GM18526 (cell line): ENCODE data around the gene TEX13D.

Source experiments
- POLR2A ChIP-seq: IDR thresholded peaks from 3 replicates; pipeline ENCODE4 v1.6.1; 2011; ENCODE audit not compliant: insufficient read length; ENCODE audit errors: extremely low read depth

Gene TEX13D

GRCh38 chrX:124332481-124333424, at the start of gene TEX13D:
TSS of gene TEX13D (plus strand) at chrX:124332660. CDS start at chrX:124332918, 258 bp downstream.
- TF ChIP-seq POLR2A, result no peak

DNA sequence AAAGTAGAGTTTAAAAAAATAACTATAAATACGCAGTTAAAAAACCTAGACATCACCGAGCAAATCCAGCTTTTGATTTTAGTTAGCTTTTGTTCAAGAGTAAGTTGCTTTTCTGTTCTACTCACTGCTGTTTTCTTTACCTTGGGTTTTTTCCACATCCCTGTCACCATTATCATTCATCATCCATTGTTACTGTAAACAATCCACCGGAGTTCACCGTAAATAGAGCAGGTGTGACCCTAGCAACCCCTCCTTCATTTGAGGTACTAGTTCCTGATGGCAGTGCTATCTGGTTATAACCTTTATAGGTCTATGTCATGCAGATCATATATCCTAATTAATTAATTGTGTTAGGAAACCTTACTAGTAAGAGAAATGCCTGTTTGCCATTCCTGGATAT, 43.0 kb upstream of the TEX13D start:
- no peak for TF ChIP-seq POLR2A

DNA sequence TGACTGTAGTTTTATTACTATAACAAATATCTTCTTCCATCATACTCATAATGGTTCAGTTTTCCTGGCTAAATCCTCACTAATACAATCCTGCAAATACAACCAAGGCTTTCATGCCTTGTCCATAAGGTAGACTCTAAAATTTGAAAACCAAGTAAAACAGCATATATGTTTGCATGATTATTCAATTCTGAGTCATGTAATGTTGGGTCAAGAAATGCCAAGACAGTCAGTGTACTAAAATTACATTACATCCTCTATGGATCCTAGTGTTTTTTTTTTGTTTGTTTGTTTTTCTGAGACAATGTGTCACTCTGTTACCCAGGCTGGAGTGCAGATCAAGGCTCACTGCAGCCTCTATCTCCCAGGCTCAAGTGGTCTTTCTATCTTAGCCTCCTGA, 38.6 kb upstream of the TEX13D start:
- TF ChIP-seq POLR2A, result no peak

DNA sequence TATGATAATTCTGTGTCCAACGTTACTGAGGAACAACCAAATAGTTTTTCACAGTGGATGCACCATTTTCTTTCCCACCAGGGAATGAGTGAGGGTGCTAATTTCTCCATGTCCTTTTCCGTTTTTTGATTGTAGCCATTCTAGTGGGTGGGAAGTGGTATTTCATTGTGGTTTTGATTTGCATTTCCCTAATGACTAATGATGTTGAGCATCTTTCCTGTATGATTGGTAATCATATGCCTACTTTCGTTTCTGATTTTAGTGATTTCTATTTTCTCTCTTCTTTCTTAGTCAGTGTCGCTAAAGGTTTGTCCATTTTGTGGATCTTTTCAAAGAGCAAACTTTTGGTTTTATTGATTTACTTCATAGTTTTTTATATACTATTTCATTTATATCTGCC, 32.1 kb upstream of the TEX13D start:
- TF ChIP-seq POLR2A, result no peak

- TF ChIP-seq POLR2A, result no peak
These were observed 25.1 kb upstream of the TEX13D start for GRCh38 chrX:124307253-124307907.

DNA sequence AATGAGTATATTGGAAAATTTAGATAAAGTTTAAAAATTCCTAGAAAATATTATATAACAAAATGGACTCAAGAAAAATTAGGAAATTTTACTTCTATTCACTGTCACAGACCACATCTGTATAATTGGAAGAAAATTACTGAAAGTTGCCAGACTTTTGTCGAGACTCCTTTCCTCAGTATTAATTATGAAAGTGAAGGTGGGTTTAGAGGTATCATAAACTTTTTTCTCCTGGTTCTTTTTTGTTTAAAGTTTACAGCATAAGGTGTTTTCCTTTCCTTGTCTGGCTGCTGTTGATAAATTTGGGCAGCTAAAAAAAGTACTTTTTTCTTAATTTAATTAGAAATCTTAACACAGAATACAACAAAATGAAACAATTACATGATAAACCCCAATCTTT, 6.7 kb upstream of the TEX13D start:
- no peak for TF ChIP-seq POLR2A

- TF ChIP-seq POLR2A, result no peak
These were observed 3.7 kb upstream of the TEX13D start for GRCh38 chrX:124328765-124329164.

DNA sequence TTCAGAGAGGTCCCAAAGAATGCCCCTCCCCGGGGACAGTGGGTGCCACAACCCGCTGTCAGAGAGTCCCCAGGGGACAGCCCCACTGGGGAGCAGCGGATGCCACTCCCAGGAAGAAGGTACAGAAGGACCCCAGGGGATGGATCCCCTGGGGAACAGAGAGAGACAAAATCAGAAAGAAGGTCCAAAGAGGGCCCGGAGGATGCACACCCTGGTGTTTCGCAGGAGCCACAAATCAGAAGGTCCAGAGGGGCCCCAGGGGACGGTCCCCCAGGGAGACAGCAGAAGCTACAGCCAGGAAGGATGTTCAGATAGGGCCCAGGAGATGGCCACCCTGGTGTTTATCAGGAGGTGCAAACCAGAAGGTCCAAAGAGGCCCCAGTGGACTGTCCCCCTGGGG, 1.4 kb downstream of the TEX13D start:
- no peak for TF ChIP-seq POLR2A

DNA sequence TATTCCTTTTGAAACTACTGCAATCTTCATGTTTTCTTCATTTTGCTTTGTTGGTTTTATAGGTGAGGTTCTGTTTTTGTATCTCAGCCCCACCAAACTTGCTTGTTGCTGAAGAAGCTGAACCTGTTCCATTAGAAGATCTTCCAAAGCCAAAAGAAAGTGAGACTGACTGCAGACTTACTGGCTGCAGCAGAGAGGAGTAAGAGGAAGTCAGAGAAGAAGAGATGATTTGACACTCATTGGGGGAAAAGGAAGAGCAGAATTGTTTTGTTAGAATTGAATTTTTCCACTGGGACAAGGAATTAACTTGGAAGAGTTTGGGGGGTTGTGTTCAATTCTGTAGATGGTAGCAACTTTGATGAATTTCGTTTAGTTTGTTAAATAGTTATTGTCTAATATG, 3.1 kb downstream of the TEX13D start:
- TF ChIP-seq POLR2A, result no peak

DNA sequence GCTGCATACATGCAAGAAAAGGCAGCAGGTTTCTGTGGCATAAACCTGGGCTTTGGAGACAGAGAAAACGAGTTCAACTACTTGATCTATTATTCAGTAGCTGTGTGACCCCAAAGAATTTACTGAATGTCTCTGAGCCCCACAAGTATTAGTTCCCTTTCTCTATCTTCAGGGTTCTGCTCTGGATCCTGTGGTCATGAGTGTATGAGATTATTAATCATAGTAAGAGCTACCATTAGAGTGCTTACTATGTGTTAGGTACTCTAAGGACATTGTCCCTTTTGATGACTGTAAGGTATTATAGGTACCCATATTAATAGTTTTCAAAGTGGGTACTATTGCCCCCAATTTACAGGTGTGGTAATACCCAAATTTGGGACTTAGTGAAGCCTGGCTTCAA, 5.5 kb downstream of the TEX13D start:
- TF ChIP-seq POLR2A, result no peak

- TF ChIP-seq POLR2A, result no peak
These were observed 6.5 kb downstream of the TEX13D start for GRCh38 chrX:124338733-124339514.

DNA sequence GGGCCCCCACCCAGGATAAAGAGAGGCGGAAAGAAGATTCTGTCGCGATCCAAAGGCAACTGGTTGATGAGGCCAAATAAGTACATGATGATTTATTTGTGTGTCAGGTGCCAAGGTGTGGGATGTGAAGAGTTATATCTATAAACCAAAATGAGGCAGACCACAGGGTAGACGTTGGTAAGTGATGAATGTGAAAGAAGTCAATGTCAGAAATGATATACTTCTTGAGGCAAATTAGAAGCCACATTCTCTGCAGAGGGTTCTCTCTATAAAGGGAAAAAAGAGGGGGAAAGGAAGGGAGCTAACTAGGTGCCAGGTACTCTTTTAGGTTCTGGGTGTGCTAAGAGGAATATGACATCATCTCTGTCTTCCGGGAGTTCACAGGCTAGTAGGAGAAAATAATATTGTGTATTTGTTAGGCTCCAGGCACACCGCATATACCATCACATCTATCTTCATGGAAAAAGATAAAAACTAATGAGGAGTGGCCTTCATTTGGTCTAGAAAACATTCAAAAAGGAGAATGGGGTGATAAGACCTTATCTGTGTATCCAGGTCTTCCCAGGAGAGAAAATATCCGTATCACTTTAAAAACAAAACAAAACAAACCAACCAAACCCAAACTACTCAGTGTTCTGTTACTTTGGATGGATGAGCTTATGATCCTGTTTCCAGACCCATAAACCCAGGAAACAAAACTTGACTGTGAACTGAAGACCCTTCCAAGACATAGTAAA, 9.1 kb downstream of the TEX13D start:
- TF ChIP-seq POLR2A, result no peak

DNA sequence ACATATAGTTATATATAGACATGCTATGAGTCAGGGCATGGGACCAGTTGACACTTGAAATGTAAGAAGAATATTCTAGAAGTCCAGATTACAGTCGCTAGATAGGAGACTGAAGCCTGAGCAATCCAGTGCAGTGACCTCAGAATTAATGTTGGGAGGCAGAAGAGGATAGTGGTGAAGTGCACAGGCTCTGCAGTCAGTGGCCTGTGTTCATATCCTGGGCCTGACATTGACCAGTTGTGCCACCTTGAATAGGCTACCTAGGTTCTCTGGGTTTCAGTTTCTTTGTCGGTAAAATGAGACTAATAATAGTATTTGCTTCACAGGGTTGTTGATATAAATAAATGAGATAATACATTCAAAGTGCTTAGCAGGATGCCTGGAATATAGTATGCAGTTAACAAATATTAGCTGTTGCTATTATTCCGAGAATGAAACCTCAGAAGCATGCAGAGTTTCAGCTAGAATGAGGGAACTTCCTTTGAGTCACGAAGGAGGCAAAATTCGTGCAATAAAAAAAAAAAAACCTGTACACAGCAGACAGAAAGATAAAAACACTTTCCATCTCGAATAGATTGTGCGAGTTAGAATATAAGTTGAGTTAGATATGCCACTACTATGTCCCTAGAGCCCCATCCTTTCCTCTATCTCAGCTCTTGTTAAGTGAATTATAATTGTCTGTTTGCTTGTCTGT, 9.9 kb downstream of the TEX13D start:
- TF ChIP-seq POLR2A, result no peak

DNA sequence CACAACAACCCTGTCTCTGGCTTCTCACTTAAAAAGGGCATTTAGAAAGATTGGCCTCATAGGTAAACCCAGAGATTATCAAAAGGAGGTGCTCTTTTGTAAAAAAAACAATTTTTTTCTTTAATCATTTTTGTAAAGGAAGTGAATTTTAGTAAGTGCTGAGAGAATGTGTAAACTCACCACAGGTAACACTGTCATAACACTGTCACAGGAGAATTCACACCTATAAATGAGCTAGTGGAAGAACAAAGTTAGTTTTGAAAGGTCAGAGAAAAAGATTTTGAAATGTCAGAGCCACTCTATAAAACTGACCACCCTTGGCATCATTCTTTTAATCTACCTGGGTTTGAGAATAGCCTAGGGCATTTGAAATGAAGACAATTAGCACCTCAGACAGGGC, 10.6 kb downstream of the TEX13D start:
- no peak for TF ChIP-seq POLR2A
